Calu3 (cell line): Measurements from ENCODE around the gene SPATA45. TPM values are rescaled to one million over a fixed set of nuclear protein-coding genes. Genes with fewer than 3 reads are reported as not detected.

Source experiments
- BruUV-seq: library from RNA; stranded (reverse); fragments of 400-500 nt; replicated peaks from 2 replicates; lab custom pipeline; 2021; lab: Mats Ljungman, UMichigan
- CTCF ChIA-PET: fragments of 300-600 bp; sonication (Branson Sonifier 250); formaldehyde crosslinking; loops from one replicate; lab custom pipeline; 2022; ENCODE audit warnings: antibody characterized with exemption; lab: Charles Lee
- DNase-seq: peaks from one replicate; pipeline ENCODE4 v3.0.0; 2022
- H3K27ac Mint-ChIP-seq: one replicate; pipeline ENCODE4 v1.8.0; 2022; ENCODE audit warnings: mixed read lengths; ENCODE audit not compliant: unreplicated experiment
- H3K27me3 Mint-ChIP-seq: one replicate; pipeline ENCODE4 v1.8.0; 2022; ENCODE audit warnings: mixed read lengths; ENCODE audit not compliant: unreplicated experiment
- H3K36me3 Mint-ChIP-seq: one replicate; pipeline ENCODE4 v1.8.0; 2022; ENCODE audit warnings: mild to moderate bottlenecking, moderate library complexity, mixed read lengths; ENCODE audit not compliant: insufficient read depth, unreplicated experiment
- H3K4me1 Mint-ChIP-seq: one replicate; pipeline ENCODE4 v1.8.0; 2022; ENCODE audit warnings: mild to moderate bottlenecking, low read depth, mixed read lengths; ENCODE audit not compliant: unreplicated experiment
- H3K4me3 Mint-ChIP-seq: one replicate; pipeline ENCODE4 v1.8.0; 2022; ENCODE audit warnings: mild to moderate bottlenecking, low read depth, moderate library complexity, mixed read lengths; ENCODE audit not compliant: unreplicated experiment
- H3K9me3 Mint-ChIP-seq: one replicate; pipeline ENCODE4 v1.8.0; 2022; ENCODE audit warnings: low read depth, mixed read lengths; ENCODE audit not compliant: unreplicated experiment
- intact Hi-C: fragments of 100-400 bp; cut with micrococcal nuclease; formaldehyde crosslinking; loops from one replicate; pipeline ENCODE4 v1.10.0; 2022; ENCODE audit not compliant: unreplicated experiment
- total RNA-seq: library from RNA; stranded (reverse); gene quantifications from 2 replicates; pipeline ENCODE4 v1.2.3, GENCODE V29; 2022
- TF ChIP-seq, protein P1 (sequence below): fragments of 200-600 bp; IDR thresholded peaks from one replicate; pipeline ENCODE4 v1.8.0; 2022; ENCODE audit warnings: antibody characterized with exemption; ENCODE audit not compliant: unreplicated experiment

Gene SPATA45
- total RNA-seq, 1 experiment from 2014 or later, result 0.80 TPM

DNA sequence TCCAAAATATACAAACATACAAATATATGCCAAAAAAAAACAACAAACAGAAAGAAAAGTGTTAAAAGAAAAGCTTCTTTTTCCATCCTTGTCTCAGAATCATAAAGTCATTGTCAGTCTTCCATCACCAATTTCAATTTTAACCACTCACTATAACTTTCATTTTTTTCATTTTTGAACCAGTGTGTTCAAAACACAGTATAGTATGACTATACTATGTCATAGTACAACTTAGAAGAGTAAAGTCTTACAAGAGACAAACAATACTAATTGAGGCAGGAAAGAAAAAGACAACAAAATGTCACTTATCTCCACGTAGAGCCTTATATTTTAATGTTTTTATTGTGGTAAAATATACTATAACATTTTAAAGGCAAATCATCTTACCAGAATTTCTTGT lies 63.5 kb downstream of the SPATA45 start:
- Mint-ChIP-seq H3K27me3 (no peaks in the 10 kb centered on the region), H3K36me3 (peaks cover 17% of the 10 kb centered on the region), H3K4me1 (peaks cover 13% of the 10 kb centered on the region), H3K9me3 (no peaks in the 10 kb centered on the region), H3K27ac (no peak overlapping the region), H3K4me3 (no peak overlapping the region)
- intact Hi-C loops, result loop anchor here (2.0 to 5.0 kb wide), 3 partner anchors 35 to 327 kb away; no protein-coding TSS in a partner anchor
- TF ChIP-seq, protein P1, sequence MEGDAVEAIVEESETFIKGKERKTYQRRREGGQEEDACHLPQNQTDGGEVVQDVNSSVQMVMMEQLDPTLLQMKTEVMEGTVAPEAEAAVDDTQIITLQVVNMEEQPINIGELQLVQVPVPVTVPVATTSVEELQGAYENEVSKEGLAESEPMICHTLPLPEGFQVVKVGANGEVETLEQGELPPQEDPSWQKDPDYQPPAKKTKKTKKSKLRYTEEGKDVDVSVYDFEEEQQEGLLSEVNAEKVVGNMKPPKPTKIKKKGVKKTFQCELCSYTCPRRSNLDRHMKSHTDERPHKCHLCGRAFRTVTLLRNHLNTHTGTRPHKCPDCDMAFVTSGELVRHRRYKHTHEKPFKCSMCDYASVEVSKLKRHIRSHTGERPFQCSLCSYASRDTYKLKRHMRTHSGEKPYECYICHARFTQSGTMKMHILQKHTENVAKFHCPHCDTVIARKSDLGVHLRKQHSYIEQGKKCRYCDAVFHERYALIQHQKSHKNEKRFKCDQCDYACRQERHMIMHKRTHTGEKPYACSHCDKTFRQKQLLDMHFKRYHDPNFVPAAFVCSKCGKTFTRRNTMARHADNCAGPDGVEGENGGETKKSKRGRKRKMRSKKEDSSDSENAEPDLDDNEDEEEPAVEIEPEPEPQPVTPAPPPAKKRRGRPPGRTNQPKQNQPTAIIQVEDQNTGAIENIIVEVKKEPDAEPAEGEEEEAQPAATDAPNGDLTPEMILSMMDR, result no peak
- no TSS peak for BruUV-seq
- no peak for DNase-seq
- CTCF ChIA-PET, result interaction anchor here (0.7 to 1.4 kb wide), 2 partner anchors 31 to 34 kb away, joined by 3 to 4 read pairs; no protein-coding TSS in a partner anchor

DNA sequence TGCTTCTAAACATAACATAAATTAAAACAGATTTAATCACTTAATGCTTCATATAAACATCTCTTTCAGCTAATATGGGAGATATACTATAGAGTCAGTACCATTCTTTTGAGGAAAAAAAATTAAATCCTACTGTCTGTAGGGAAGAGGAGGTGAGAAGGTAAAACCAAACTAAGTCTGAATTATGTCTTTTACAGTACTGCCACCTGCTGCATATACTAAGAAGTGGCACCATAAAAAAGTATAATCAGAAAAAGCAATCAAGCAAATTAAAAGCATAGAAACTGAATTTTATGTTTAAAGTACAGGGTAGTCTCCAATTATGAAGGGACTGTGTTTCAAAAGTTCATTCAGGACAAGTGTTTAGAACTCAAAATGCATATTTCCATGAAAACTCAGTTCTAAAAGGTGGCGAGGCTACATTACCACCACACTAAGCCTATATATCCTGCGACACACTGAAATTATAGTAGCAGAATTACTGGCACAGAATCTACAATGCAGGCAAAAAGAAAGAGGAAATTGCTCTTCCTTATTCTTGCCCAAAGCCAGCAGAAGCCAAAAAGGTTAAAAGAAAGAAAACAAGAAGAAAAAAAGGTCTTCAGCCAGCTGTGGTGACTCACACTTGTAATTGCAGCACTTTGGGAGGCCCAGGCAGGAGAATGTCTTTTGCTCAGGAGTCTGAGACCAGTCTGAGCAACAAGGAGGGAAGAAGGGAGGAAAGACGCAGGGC lies 64.9 kb downstream of the SPATA45 start:
- Mint-ChIP-seq H3K36me3 (peaks cover 17% of the 10 kb centered on the region), H3K27ac (peak overlapping the region; percentile 9), H3K4me1 (peaks cover 7% of the 10 kb centered on the region), H3K4me3 (no peak overlapping the region), H3K27me3 (no peaks in the 10 kb centered on the region), H3K9me3 (no peaks in the 10 kb centered on the region)
- CTCF ChIA-PET, result interaction anchor here (1.2 to 1.6 kb wide), 4 partner anchors 32 to 327 kb away, joined by 3 to 9 read pairs (median 4); no protein-coding TSS in a partner anchor
- intact Hi-C loops, result loop anchor here (1.0 to 5.0 kb wide), 4 partner anchors 34 to 325 kb away; no protein-coding TSS in a partner anchor
- no peak for DNase-seq
- TF ChIP-seq, protein P1, result peak; percentile 57
- no TSS peak for BruUV-seq

DNA sequence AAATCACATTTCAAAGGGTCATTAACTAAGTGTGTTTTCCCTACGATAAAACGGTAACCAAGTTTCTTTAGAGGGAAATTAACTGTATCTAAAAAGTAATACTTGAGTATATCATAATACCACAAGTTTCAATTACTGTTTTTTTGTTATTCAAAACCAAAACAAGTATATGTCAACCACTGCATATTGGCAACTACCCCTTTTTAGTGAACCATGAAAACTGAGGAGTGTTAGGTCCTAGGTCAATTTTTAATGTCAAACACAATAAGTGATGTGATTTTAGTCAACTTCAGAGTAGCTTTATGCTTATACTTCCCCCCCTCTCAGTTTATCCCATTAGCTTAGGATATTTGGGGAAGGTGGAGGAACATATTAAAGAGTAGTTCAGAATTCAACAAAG lies 66.2 kb downstream of the SPATA45 start:
- peaks cover 17% of the 10 kb centered on the region for H3K36me3 Mint-ChIP-seq
- BruUV-seq, result no TSS peak
- intact Hi-C loops, result loop anchor here (5.0 kb wide), 2 partner anchors 304 to 324 kb away; no protein-coding TSS in a partner anchor
- no peak overlapping the region for H3K27ac Mint-ChIP-seq
- CTCF ChIA-PET, result interaction anchor here (0.6 to 1.6 kb wide), 4 partner anchors 31 to 721 kb away, joined by 3 to 9 read pairs (median 4); no protein-coding TSS in a partner anchor
- no peak for DNase-seq
- H3K27me3 Mint-ChIP-seq, result no peaks in the 10 kb centered on the region
- H3K4me1 Mint-ChIP-seq, result peaks cover 7% of the 10 kb centered on the region
- H3K9me3 Mint-ChIP-seq, result no peaks in the 10 kb centered on the region
- no peak overlapping the region for H3K4me3 Mint-ChIP-seq
- TF ChIP-seq, protein P1, result no peak

DNA sequence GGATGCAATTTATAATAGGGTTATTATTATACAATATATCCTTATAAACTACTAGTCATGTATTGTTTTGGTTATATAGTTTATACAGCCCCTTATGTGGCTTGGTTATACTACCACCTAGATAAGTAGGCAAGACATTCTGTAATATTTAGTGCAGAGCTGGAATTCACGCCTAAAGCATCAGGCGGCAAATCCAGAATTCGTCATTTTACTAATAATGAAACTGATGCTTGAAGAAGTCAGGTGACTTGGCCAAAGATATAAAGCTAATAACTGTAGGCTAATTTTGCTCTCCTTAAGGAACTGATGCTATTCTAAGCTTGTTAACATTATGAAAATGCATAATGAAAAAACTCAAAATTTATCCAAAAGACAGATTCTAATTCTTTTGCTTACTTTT lies 66.7 kb downstream of the SPATA45 start:
- no peaks in the 10 kb centered on the region for H3K9me3 Mint-ChIP-seq
- CTCF ChIA-PET, result interaction anchor here (0.6 kb wide), 1 partner anchor 721 kb away, joined by 6 read pairs; no protein-coding TSS in a partner anchor
- H3K36me3 Mint-ChIP-seq, result peaks cover 17% of the 10 kb centered on the region
- peaks cover 7% of the 10 kb centered on the region for H3K4me1 Mint-ChIP-seq
- no peaks in the 10 kb centered on the region for H3K27me3 Mint-ChIP-seq
- no peak overlapping the region for H3K27ac Mint-ChIP-seq
- H3K4me3 Mint-ChIP-seq, result no peak overlapping the region
- intact Hi-C loops, result loop anchor here (5.0 kb wide), 2 partner anchors 303 to 323 kb away; no protein-coding TSS in a partner anchor
- DNase-seq, result no peak
- TF ChIP-seq, protein P1, result no peak
- no TSS peak for BruUV-seq

Other genes starting within 250 kb of the SPATA45 start
- gene ATF3, start 238.9 kb downstream of the SPATA45 start, total RNA-seq, result 11.1 and 13.0 TPM in 2 replicates
- gene BATF3, start 147.8 kb downstream of the SPATA45 start, total RNA-seq, result 0.71 and 0.90 TPM in 2 replicates
- gene NSL1, start 55.9 kb downstream of the SPATA45 start, total RNA-seq, result 41.0 and 47.2 TPM in 2 replicates
- gene TATDN3, start 55.8 kb downstream of the SPATA45 start, total RNA-seq, result 9.3 and 10.3 TPM in 2 replicates
- gene FLVCR1, start 10.6 kb upstream of the SPATA45 start, total RNA-seq, result 26.0 and 27.2 TPM in 2 replicates
- 4.7 and 5.8 TPM in 2 replicates for gene VASH2, start 102.9 kb upstream of the SPATA45 start, total RNA-seq
- gene ANGEL2, start 168.2 kb upstream of the SPATA45 start, total RNA-seq, result 51.8 and 56.3 TPM in 2 replicates
- gene RPS6KC1, start 203.6 kb upstream of the SPATA45 start, total RNA-seq, result 23.5 and 24.1 TPM in 2 replicates